Testis (tissue), 3 donors: Measurements from ENCODE around the gene CD3G. TPM values are rescaled to one million over a fixed set of nuclear protein-coding genes. Genes with fewer than 3 reads are reported as not detected.

ENCODE experiments used
- DNase-seq: peaks from one replicate; pipeline ENCODE4 v3.0.0-alpha.2; 2019
- H3K27ac ChIP-seq, 2 donors: fragments of 200-600 bp; sonication (generic); one replicate each; pipeline ENCODE4 v1.5.1; 2019
- H3K27me3 ChIP-seq: fragments of 200-600 bp; sonication (generic); one replicate; pipeline ENCODE4 v1.5.1; 2019
- H3K36me3 ChIP-seq: fragments of 200-600 bp; sonication (generic); one replicate; pipeline ENCODE4 v1.5.1; 2017; ENCODE audit warnings: low read depth; ENCODE audit errors: missing control alignments
- H3K4me1 ChIP-seq: fragments of 200-600 bp; sonication (generic); one replicate; pipeline ENCODE4 v1.5.1; 2019
- H3K4me3 ChIP-seq, 2 donors: fragments of 200-600 bp; sonication (generic); one replicate each; pipeline ENCODE4 v1.5.1; 2017 to 2019
- H3K9me3 ChIP-seq: fragments of 200-600 bp; sonication (generic); one replicate; pipeline ENCODE4 v1.5.1; 2017
- CTCF ChIP-seq, 3 experiments: fragments of 450-650 bp in 2 of 3; fragments of 200-600 bp in 1 of 3; sonication (generic) in 1 of 3; IDR thresholded peaks; one replicate each; pipeline ENCODE4 v1.5.1; 2016 to 2019; ENCODE audit warnings: antibody characterized with exemption in 3 of 3, mild to moderate bottlenecking in 2 of 3, moderate library complexity in 1 of 3
- POLR2A ChIP-seq: fragments of 450-650 bp; IDR thresholded peaks from one replicate; pipeline ENCODE4 v1.6.1; 2017; ENCODE audit warnings: antibody characterized with exemption, mild to moderate bottlenecking, moderate library complexity
- WGBS, 2 donors: methylation state at CpG; one replicate each; pipeline ENCODE4 v1.1.5; 2018; 5-methylcytosine and 5-hydroxymethylcytosine counted together
- intact Hi-C: fragments of 100-400 bp; cut with DNase I; formaldehyde crosslinking; loops from one replicate; pipeline ENCODE4 v1.15.1; 2023; ENCODE audit warnings: low total_unique reads
- polyA plus RNA-seq: library from polyadenylated mRNA; stranded (reverse); fragments of 350-450 nt; fragmentation: Illumina TruSeq; extraction: RNeasy Lipid Tissue Mini Kit (QIAGEN cat#74804); gene quantifications from one replicate; pipeline ENCODE4 v1.2.3, GENCODE V29; 2014; ENCODE audit warnings: low read depth, low replicate concordance; ENCODE audit not compliant: insufficient read depth
- total RNA-seq, 2 donors: library from RNA; depleted of rRNA; stranded (reverse); fragments of >200 nt; gene quantifications; one replicate each; pipeline ENCODE4 v1.2.3, GENCODE V29; 2016

The CD3G gene
- total and polyA plus RNA-seq, 3 donors from 2014 or later, result 0.08 to 0.99 (median 0.88) TPM

- Histone ChIP-seq H3K27me3 (no peaks in the 10 kb centered on the region), H3K4me1 (no peaks in the 10 kb centered on the region), H3K36me3 (no peaks in the 10 kb centered on the region), H3K9me3 (no peaks in the 10 kb centered on the region), H3K27ac (no peak within 1 kb of the TSS), H3K4me3 (no peak within 1 kb of the TSS)
- intact Hi-C loops, result loop anchor here (10.0 kb wide), 1 partner anchor 138 kb away; no protein-coding TSS in a partner anchor
- TF ChIP-seq CTCF (IDR thresholded peaks at IDR 0.05) (no peak), POLR2A (no peak)
- no peak for DNase-seq
- WGBS, 2 donors, result 81 to 94% methylated on average over 12 to 13 of the region's 13 CpGs
These were observed 1.5 kb upstream of the CD3G start, which contains the start of gene CD3D for GRCh38 chr11:118342503-118343161. CD3D (minus strand) TSS chr11:118342705; CDS start chr11:118342607, 98 bp downstream.

GRCh38 chr11:118343248-118343647 is 896 bp upstream of the CD3G start:
- H3K4me3 ChIP-seq, result no peak overlapping the region
- H3K36me3 ChIP-seq, result no peaks in the 10 kb centered on the region
- no peaks in the 10 kb centered on the region for H3K9me3 ChIP-seq
- no peak for DNase-seq
- H3K27ac ChIP-seq, result no peak overlapping the region
- no peaks in the 10 kb centered on the region for H3K4me1 ChIP-seq
- intact Hi-C loops, result loop anchor here (10.0 kb wide), 1 partner anchor 138 kb away; no protein-coding TSS in a partner anchor
- 74 to 89% methylated on average over 8 to 9 of the region's 9 CpGs for WGBS, 2 donors
- no peak for TF ChIP-seq CTCF (IDR thresholded peaks at IDR 0.05)
- no peak for TF ChIP-seq POLR2A
- no peaks in the 10 kb centered on the region for H3K27me3 ChIP-seq

- intact Hi-C loops, result loop anchor here (10.0 kb wide), 1 partner anchor 145 kb away; no protein-coding TSS in a partner anchor
These were observed 5.3 kb downstream of the CD3G start for GRCh38 chr11:118349475-118349874.

GRCh38 chr11:118353084-118353710 is 9.1 kb downstream of the CD3G start:
- Histone ChIP-seq H3K27me3 (no peaks in the 10 kb centered on the region), H3K36me3 (no peaks in the 10 kb centered on the region), H3K27ac (no peak overlapping the region), H3K9me3 (no peaks in the 10 kb centered on the region), H3K4me3 (no peak overlapping the region), H3K4me1 (no peaks in the 10 kb centered on the region)
- intact Hi-C loops, result no loop called here
- WGBS, 2 donors, result 17 to 37% methylated on average over 6 of the region's 6 CpGs
- TF ChIP-seq POLR2A (no peak), CTCF (IDR thresholded peaks at IDR 0.05) (peak in 2 of 3 experiments; percentile 18 to 61)
- DNase-seq, result no peak

More at GRCh38 chr11:118349475-118349874, 5.3 kb downstream of the CD3G start:
- Histone ChIP-seq H3K4me1 (no peaks in the 10 kb centered on the region), H3K9me3 (no peaks in the 10 kb centered on the region), H3K36me3 (no peaks in the 10 kb centered on the region), H3K27me3 (no peaks in the 10 kb centered on the region), H3K4me3 (no peak overlapping the region), H3K27ac (no peak overlapping the region)
- WGBS, 2 donors, result 84% methylated on average over 6 of the region's 6 CpGs
- no peak for DNase-seq
- no peak for TF ChIP-seq CTCF (IDR thresholded peaks at IDR 0.05)
- TF ChIP-seq POLR2A, result no peak
